Upper lobe of right lung (tissue), 1 donor: ENCODE data around the gene MPL. TPM values are rescaled to one million over a fixed set of nuclear protein-coding genes. Genes with fewer than 3 reads are reported as not detected.

Experiments
- ATAC-seq: fragments of 200-7000 bp; cut with Tn5 transposase; one replicate; pipeline ENCODE4 v1.9.1; 2020; ENCODE audit warnings: mild to moderate bottlenecking, moderate library complexity
- DNase-seq: peaks from one replicate; pipeline ENCODE4 v3.0.0-alpha.2; 2020
- H3K27ac ChIP-seq: fragments of 200-600 bp; one replicate; pipeline ENCODE4 v1.8.0; 2022
- H3K27me3 ChIP-seq: fragments of 200-600 bp; one replicate; pipeline ENCODE4 v1.8.0; 2022; ENCODE audit warnings: mild to moderate bottlenecking
- H3K36me3 ChIP-seq: fragments of 200-600 bp; one replicate; pipeline ENCODE4 v1.8.0; 2022
- H3K4me1 ChIP-seq: fragments of 200-600 bp; one replicate; pipeline ENCODE4 v1.8.0; 2022
- H3K4me3 ChIP-seq: fragments of 200-600 bp; one replicate; pipeline ENCODE4 v1.8.0; 2022; ENCODE audit warnings: mild to moderate bottlenecking
- H3K9me3 ChIP-seq: fragments of 200-600 bp; one replicate; pipeline ENCODE4 v1.8.0; 2022
- intact Hi-C: fragments of 100-400 bp; cut with DNase I; formaldehyde crosslinking; loops from one replicate; pipeline ENCODE4 v1.11.0; 2022
- total RNA-seq: library from RNA; stranded (reverse); fragmentation: NEBNext Ultra II Directional; extraction: Animal tissue kit (Norgen Biotek cat#: 25700); gene quantifications from one replicate; pipeline ENCODE4 v1.2.1, GENCODE V29; 2021
- TF ChIP-seq, protein P1 (sequence below): fragments of 200-600 bp; IDR thresholded peaks from one replicate; pipeline ENCODE4 v1.8.0; 2022; ENCODE audit warnings: antibody characterized with exemption
- donor health status: DM: no; HTN: yes; CAD: no; lungs with severe emphysema.

Gene MPL
- total RNA-seq, 1 donor from 2014 or later: 0.61 TPM

DNA sequence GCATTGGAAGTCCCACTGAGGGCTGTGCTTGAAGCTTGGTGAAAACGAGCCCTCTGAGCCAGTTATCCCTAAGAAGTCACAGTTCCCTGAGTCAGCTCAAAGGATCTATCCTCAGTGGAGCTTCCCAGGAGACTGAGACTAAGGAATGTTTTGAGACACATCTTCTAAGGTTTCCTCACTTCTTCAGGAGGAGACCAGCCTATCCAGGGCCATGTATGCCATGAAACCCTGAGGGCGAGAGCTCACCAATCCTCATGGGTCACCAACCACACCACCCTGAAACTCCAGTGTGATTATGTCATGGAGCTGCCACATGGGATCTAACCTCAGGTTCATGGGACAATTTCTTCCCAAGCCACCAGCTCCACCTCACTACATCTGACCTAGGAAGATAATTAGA lies 44.4 kb upstream of the MPL start:
- TF ChIP-seq, protein P1, sequence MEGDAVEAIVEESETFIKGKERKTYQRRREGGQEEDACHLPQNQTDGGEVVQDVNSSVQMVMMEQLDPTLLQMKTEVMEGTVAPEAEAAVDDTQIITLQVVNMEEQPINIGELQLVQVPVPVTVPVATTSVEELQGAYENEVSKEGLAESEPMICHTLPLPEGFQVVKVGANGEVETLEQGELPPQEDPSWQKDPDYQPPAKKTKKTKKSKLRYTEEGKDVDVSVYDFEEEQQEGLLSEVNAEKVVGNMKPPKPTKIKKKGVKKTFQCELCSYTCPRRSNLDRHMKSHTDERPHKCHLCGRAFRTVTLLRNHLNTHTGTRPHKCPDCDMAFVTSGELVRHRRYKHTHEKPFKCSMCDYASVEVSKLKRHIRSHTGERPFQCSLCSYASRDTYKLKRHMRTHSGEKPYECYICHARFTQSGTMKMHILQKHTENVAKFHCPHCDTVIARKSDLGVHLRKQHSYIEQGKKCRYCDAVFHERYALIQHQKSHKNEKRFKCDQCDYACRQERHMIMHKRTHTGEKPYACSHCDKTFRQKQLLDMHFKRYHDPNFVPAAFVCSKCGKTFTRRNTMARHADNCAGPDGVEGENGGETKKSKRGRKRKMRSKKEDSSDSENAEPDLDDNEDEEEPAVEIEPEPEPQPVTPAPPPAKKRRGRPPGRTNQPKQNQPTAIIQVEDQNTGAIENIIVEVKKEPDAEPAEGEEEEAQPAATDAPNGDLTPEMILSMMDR: no peak
- ATAC-seq: no peak
- intact Hi-C loops: no loop called here
- H3K27ac ChIP-seq: no peak overlapping the region
- no peaks in the 10 kb centered on the region for H3K9me3 ChIP-seq
- no peak overlapping the region for H3K4me3 ChIP-seq
- H3K4me1 ChIP-seq: peaks cover 17% of the 10 kb centered on the region
- H3K27me3 ChIP-seq: no peaks in the 10 kb centered on the region
- no peaks in the 10 kb centered on the region for H3K36me3 ChIP-seq
- DNase-seq: no peak

DNA sequence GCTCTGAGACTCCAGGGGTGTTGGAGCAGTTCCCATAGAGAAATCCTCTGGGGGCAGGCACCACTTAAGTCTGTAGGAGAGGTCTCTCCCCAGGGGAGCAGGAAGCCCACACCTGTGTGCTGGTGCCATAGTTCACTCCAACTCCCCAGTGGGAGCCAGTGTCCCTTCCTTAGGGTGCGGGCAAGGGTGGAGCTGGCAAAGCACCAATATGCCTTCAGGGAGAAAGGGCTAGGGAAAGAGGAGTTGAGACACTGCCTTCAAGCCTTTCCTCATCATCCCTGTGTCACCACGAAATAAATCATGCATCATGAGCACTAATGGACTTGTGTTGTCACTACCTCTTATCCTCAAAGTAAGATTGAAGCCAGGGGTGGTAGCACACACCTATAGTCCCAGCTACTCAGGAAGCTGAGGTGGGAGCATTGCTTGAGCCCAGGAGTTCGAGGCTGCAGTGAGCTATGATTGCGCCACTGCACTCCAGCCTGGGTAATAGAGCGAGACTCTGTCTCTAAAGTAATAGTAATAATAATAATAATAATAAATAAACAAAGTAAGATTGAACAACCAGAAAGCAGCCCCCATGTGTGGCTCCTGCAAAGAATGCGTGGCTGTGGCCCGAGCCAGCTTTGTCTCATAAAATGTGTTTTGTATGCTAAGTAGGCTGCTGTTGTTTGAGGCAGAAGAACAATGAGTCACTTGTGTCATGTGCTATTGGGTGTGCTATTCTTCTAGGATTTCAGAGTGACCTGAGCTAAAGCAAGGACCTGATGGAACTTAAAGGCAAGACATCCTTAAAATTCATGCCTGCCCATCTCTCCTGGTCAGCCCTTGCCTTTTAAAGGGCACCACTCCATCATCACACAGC lies 43.5 kb upstream of the MPL start:
- H3K4me3 ChIP-seq: no peak overlapping the region
- peak overlapping the region; percentile 21 for H3K27ac ChIP-seq
- no peaks in the 10 kb centered on the region for H3K36me3 ChIP-seq
- TF ChIP-seq, protein P1: no peak
- H3K27me3 ChIP-seq: no peaks in the 10 kb centered on the region
- no peak for ATAC-seq
- peaks cover 19% of the 10 kb centered on the region for H3K4me1 ChIP-seq
- DNase-seq: no peak
- intact Hi-C loops: no loop called here
- no peaks in the 10 kb centered on the region for H3K9me3 ChIP-seq

DNA sequence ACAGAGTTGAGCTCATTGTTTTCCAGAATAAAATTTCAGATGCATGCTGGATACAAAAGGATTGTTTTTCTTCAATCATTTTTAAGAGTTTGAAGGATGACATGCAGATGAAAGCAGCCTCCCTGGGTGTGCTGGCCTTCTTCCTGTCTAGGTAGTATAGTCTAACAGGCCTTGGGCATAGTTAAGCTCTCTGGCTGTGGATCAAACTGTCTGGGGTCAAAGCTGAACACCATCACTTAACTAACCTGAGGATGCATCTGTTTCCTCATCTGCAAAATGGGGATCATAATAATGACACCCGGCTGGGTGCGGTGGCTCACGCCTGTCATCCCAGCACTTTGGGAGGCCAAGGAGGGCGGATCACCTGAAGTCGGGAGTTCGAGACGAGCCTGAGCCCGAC lies 42.9 kb upstream of the MPL start:
- TF ChIP-seq, protein P1: no peak
- intact Hi-C loops: no loop called here
- H3K4me3 ChIP-seq: no peak overlapping the region
- H3K27ac ChIP-seq: peak overlapping the region; percentile 21
- ATAC-seq (no peak), DNase-seq (no peak)
- H3K27me3 ChIP-seq: no peaks in the 10 kb centered on the region
- H3K36me3 ChIP-seq: no peaks in the 10 kb centered on the region
- peaks cover 23% of the 10 kb centered on the region for H3K4me1 ChIP-seq
- no peaks in the 10 kb centered on the region for H3K9me3 ChIP-seq

DNA sequence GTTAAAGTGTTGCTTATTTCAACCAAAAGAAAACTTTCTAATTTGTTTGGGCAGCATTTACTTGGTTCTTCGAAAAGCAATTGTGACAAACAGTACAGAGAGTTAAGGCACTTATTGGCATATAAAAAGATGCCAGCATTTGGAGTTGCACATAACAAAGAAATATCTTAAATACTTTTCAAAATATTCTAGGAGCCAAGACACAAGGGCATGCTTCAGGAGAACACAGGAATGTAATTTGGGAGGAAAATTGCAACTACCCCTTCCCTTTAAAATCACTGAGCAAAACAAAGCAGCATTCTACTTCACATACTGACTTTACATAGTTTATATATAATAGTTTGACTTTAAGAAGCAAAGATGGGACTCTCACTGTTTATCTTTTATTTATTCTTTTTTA lies 41.4 kb upstream of the MPL start:
- TF ChIP-seq, protein P1: no peak
- Histone ChIP-seq H3K4me3 (no peak overlapping the region), H3K4me1 (peaks cover 27% of the 10 kb centered on the region), H3K27me3 (no peaks in the 10 kb centered on the region), H3K36me3 (no peaks in the 10 kb centered on the region), H3K27ac (no peak overlapping the region), H3K9me3 (no peaks in the 10 kb centered on the region)
- intact Hi-C loops: no loop called here
- ATAC-seq: no peak
- no peak for DNase-seq

DNA sequence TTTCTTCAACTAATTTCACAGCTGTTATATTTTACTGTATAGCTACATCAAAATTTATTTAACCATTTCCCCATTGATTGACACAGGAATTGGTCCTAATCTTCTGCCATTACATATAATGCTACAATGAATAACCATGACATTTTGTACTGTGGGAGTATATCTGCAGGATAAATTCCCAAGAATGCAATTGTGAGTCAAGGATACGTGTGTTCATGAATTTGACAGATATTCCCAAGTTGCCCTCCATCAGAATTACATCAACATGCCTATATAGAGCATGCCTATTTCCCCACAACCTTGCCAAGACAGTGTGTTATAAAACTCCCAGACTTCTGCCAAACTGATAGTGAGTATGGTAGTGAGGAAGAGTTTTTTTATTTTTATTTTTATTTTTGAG lies 39.6 kb upstream of the MPL start:
- Histone ChIP-seq H3K27me3 (no peaks in the 10 kb centered on the region), H3K36me3 (no peaks in the 10 kb centered on the region), H3K4me3 (no peak overlapping the region), H3K27ac (no peak overlapping the region), H3K4me1 (peaks cover 27% of the 10 kb centered on the region), H3K9me3 (no peaks in the 10 kb centered on the region)
- DNase-seq: no peak
- TF ChIP-seq, protein P1: no peak
- intact Hi-C loops: no loop called here
- ATAC-seq: no peak
